22Rv1 (cell line): Measurements from ENCODE around the gene PDE3B.

Experiments
- CTCF ChIP-seq: fragments of 450-650 bp; IDR thresholded peaks from 2 replicates; pipeline ENCODE4 v1.5.1; 2017; ENCODE audit warnings: mild to moderate bottlenecking
- ZFX ChIP-seq: fragments of 450-650 bp; IDR thresholded peaks from 2 replicates; pipeline ENCODE4 v1.6.1; 2017; ENCODE audit warnings: antibody characterized with exemption, borderline replicate concordance

- no peak for TF ChIP-seq CTCF
- no peak for TF ChIP-seq ZFX
Measured at GRCh38 chr11:14612694-14613093, 30.9 kb upstream of the PDE3B start.
